Central memory CD8-positive, alpha-beta T cell (primary cell): Measurements from ENCODE around the gene EXOC1L.
A peak's percentile ranks its signal among the peaks of the same experiment; 100 is the strongest.

ENCODE experiments used
- ATAC-seq: fragments of 150-1000 bp; cut with Tn5 transposase; replicated peaks from 2 replicates; pipeline ENCODE4 v1.10.0; 2022; ENCODE audit warnings: mild to moderate bottlenecking, moderate FRiP score, moderate number of reproducible peaks; ENCODE audit not compliant: poor library complexity, severe bottlenecking; ENCODE audit errors: extremely low read depth
- DNase-seq, 2 donors: peaks; one replicate each; pipeline ENCODE4 v3.0.0; 2021; ENCODE audit warnings: low spot score in 2 of 2
- H3K27ac Mint-ChIP-seq: one replicate; pipeline ENCODE4 v1.8.0; 2022; ENCODE audit warnings: low read depth, mild to moderate bottlenecking, moderate library complexity, mixed read lengths
- H3K27me3 Mint-ChIP-seq: one replicate; pipeline ENCODE4 v1.8.0; 2022; ENCODE audit warnings: mixed read lengths
- H3K36me3 Mint-ChIP-seq: one replicate; pipeline ENCODE4 v1.8.0; 2022; ENCODE audit warnings: mild to moderate bottlenecking, moderate library complexity, mixed read lengths; ENCODE audit not compliant: insufficient read depth
- H3K4me1 Mint-ChIP-seq: one replicate; pipeline ENCODE4 v1.8.0; 2022; ENCODE audit warnings: mixed read lengths
- H3K4me3 Mint-ChIP-seq: one replicate; pipeline ENCODE4 v1.8.0; 2022; ENCODE audit warnings: mild to moderate bottlenecking, moderate library complexity, mixed read lengths
- H3K9me3 Mint-ChIP-seq: one replicate; pipeline ENCODE4 v1.8.0; 2022; ENCODE audit warnings: mixed read lengths

The EXOC1L gene

DNA sequence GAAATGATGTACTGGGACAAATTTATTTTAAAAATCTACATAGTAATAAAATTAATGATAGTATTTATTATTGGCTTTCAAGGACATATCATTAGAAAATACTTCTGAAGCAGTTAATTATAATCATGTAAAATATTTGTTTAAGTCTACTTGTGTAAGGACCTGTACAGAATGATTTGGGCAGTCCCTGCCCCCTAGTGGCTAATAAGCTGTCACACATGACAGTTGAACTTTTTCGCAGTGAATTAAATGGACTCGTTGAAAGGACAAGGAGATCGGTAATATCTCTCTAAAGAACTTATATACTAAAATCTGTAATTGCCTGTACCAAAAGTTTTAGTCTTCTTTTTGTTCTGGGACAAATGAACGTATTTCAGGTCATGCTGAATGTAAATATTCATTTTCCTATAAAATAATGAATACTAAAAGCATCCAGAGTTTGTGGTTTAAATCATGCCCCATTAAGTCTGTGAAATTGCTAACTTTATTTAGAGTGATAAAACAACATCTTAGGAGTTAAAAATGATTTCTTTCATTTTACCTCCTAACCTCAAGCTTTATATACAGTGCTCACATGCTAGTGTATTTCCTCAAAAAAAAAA, 47.5 kb downstream of the EXOC1L start:
- H3K4me3 Mint-ChIP-seq = no peak overlapping the region
- peak overlapping the region; percentile 69 for H3K27ac Mint-ChIP-seq
- peaks cover 54% of the 10 kb centered on the region for H3K36me3 Mint-ChIP-seq
- ATAC-seq = peak; percentile 79
- no peaks in the 10 kb centered on the region for H3K27me3 Mint-ChIP-seq
- no peak for DNase-seq
- peaks cover 12% of the 10 kb centered on the region for H3K4me1 Mint-ChIP-seq
- H3K9me3 Mint-ChIP-seq = no peaks in the 10 kb centered on the region

DNA sequence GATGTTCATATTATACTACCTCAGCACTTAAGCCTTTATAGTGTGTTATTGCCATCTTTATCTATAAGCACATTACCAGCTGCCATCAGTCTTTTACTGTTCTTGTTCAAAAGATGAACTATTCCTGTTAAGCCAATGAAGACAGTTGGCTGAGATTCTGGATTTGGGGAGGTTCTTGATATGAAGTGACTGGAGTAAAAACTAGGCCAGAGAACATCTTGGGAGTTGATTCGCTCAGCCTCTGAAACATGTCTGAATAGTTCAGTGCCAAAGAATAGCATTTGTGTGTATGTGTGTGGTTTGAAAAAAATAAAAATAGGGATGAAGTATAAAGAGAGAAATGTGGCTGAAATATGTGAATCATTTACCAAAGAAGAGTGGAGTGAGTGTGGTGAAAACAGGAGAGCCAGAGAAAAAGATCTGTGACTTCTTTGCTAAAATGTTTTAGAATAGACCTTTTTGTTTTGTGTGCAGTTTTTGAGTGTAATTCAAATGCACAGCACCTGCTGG, 49.0 kb downstream of the EXOC1L start:
- no peak for DNase-seq
- Mint-ChIP-seq H3K36me3 (peaks cover 46% of the 10 kb centered on the region), H3K9me3 (no peaks in the 10 kb centered on the region), H3K4me1 (peaks cover 12% of the 10 kb centered on the region), H3K27me3 (no peaks in the 10 kb centered on the region), H3K4me3 (no peak overlapping the region), H3K27ac (no peak overlapping the region)
- no peak for ATAC-seq

DNA sequence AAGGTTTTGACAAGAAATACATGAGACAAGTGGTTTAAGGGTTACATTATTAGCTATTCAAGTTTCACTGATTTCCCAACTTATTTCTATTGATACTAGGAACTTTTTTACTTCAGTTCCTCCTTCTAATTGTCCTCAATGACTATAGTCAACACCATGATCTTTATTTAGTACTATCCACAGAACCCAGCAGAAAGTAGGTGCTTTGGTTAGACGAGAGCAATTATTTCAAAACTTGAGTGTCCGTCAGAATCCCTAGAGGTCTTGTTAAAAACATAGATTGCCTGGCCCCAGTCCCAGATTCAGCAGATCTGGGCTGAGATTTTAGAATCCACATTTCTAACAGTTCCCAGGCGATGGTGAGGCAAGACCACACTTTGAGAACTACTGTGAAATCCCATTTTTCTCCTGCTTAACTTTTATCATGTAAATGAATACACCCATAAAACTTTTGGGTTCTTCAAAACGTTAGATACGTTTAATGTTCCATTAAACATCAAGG, 51.8 kb downstream of the EXOC1L start:
- no peak for DNase-seq
- no peak for ATAC-seq
- Mint-ChIP-seq H3K27ac (no peak overlapping the region), H3K27me3 (no peaks in the 10 kb centered on the region), H3K4me3 (no peak overlapping the region), H3K4me1 (peaks cover 9% of the 10 kb centered on the region), H3K36me3 (peaks cover 46% of the 10 kb centered on the region), H3K9me3 (no peaks in the 10 kb centered on the region)

DNA sequence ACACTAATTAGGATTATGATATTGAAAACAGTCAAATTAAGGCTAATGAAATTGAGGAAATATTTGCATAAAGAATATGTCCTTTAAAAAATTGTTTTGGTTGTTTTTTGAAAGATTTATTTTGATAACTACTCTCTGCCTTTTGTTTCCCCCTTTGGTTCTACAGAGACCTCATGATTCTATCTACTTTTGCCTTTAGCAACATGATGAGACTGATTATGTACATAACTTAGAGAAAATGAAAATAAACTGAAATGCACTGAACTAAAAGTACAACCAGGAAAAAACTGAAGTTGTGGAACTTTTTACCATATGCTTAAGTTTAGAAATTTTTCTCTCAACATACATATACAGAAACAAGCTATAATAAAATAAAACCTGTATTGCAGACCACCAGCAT, 55.2 kb downstream of the EXOC1L start:
- no peaks in the 10 kb centered on the region for H3K4me1 Mint-ChIP-seq
- no peak overlapping the region for H3K27ac Mint-ChIP-seq
- H3K36me3 Mint-ChIP-seq = peaks cover 52% of the 10 kb centered on the region
- DNase-seq (no peak), ATAC-seq (no peak)
- H3K27me3 Mint-ChIP-seq = no peaks in the 10 kb centered on the region
- no peaks in the 10 kb centered on the region for H3K9me3 Mint-ChIP-seq
- no peak overlapping the region for H3K4me3 Mint-ChIP-seq

DNA sequence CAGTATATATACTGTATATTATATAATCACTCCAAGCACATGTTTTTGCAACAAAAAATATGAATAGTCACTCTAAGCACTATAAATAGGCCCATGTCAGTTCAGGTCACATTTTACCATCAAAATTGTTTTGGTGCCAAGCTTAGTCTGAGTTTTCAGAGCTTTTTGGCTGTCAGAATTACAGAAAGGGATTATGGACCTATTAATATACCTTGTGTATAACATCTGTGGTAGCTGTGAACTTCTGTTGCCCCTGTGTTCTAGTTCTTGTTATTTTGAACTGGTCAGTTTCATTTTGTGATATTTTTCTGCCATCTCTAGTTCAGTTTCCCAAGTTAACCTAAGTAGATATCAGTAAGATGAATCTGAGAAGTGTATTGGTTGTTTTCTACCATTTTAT, 56.8 kb downstream of the EXOC1L start:
- ATAC-seq = no peak
- Mint-ChIP-seq H3K27me3 (no peaks in the 10 kb centered on the region), H3K4me1 (no peaks in the 10 kb centered on the region), H3K9me3 (no peaks in the 10 kb centered on the region), H3K36me3 (peaks cover 47% of the 10 kb centered on the region), H3K4me3 (no peak overlapping the region), H3K27ac (no peak overlapping the region)
- DNase-seq = no peak

DNA sequence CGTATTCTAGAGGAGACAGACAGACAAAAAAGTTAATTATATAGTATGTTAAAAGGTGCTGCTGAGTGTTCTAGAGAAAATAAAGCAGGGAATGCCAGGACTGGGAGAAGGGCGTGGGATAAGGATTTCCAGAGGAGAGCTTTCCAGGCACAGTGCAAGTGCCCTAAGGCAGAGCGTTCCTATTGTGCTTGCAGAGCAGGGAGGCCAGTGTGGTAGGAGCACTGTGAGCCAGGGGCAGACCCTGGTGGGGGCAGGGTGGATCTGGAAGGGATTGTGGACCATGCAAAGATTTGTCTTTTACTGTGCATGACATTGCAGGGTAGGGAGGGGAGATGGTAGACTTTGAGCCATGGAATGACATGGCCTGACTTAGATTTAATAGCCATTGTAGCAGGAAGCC, 59.6 kb downstream of the EXOC1L start:
- no peak for ATAC-seq
- Mint-ChIP-seq H3K9me3 (no peaks in the 10 kb centered on the region), H3K4me1 (no peaks in the 10 kb centered on the region), H3K27ac (no peak overlapping the region), H3K36me3 (peaks cover 45% of the 10 kb centered on the region), H3K4me3 (no peak overlapping the region), H3K27me3 (no peaks in the 10 kb centered on the region)
- DNase-seq = no peak

DNA sequence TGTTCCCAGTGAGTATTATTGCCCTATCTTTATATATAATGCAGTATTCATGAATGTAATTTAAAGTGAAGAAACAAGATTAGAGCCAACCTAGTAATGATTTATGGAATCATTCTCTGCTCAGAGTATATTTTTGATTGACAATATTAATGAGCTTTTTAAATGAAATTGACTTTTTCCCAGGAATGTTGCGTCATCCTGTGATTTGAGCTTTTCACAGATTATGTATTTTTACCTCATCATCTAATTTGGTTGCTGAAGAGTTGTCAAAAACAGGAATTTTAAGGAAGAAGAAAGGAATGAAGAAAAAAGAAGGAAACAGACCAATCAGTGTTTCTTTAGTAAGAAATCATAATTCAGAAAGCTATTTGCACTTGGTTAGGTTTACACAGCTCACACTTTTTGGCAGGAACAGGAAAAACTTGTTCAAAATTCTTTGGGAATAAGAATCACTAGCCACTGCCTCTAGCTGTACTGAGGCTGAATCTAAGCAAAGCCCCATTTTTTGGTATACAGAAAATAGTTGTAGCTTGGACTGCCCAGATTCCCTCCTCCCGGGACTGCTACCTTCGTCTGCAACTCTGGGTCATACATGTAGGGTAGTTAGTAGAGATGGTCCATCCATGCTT, 61.2 kb downstream of the EXOC1L start:
- H3K27me3 Mint-ChIP-seq = no peaks in the 10 kb centered on the region
- no peak overlapping the region for H3K27ac Mint-ChIP-seq
- H3K36me3 Mint-ChIP-seq = peaks cover 39% of the 10 kb centered on the region
- H3K4me3 Mint-ChIP-seq = no peak overlapping the region
- no peaks in the 10 kb centered on the region for H3K4me1 Mint-ChIP-seq
- ATAC-seq = no peak
- DNase-seq = no peak
- no peaks in the 10 kb centered on the region for H3K9me3 Mint-ChIP-seq

DNA sequence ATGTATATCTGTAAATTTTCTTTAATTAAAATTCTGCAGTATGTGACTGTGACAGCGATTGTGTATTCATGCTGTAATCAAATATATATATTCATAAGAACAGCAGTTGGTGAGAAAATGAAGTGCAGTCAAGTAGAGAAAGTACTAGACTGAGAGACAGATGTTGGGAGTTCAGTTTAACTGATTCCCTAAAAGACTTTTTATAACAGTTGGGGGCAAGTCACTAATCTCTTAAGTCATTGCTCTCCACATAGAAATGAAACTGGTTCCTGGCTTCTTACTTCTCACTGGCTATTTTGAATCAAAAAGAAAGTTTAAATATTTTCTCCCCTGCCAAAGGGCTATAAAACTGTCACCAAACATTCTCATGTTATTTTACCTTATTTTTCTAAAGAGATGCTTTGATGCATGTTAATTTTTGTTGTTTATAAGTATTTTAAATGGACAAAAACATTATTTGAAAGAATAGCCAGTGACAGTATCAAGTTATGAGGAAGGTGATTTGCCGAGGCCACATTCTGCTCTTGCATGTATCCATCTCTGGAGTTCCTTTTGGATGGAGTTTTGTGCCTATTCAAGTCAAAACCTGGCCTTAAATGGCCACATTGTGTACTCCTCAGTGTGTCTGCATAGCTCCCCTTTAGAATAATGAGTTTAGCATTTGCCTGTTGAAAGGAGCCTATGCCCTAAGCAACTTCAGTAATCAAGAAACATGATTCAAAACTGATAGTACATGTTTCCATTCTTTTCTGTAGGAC, 64.7 kb downstream of the EXOC1L start:
- H3K36me3 Mint-ChIP-seq = peaks cover 25% of the 10 kb centered on the region
- no peaks in the 10 kb centered on the region for H3K9me3 Mint-ChIP-seq
- H3K27me3 Mint-ChIP-seq = no peaks in the 10 kb centered on the region
- DNase-seq (no peak), ATAC-seq (no peak)
- H3K4me3 Mint-ChIP-seq = no peak overlapping the region
- H3K27ac Mint-ChIP-seq = no peak overlapping the region
- H3K4me1 Mint-ChIP-seq = no peaks in the 10 kb centered on the region

DNA sequence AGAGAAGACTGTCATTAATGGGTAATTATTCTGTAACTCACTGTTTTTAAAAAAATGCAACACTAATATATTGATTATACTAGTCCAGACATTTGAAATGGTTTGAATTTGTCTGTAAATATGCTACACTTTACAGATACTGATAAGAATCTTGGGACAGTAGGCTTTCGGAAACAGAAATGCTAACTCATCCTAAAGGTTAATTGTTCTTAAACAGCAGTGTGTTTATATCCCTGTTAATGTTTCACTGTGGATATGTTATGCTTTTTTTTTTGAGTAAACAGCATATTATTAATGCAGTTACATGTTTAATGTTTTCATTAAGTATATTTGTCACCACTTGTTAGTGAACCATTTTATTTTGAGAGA, 65.2 kb downstream of the EXOC1L start:
- Mint-ChIP-seq H3K9me3 (no peaks in the 10 kb centered on the region), H3K27ac (no peak overlapping the region), H3K4me3 (no peak overlapping the region), H3K27me3 (no peaks in the 10 kb centered on the region), H3K36me3 (peaks cover 26% of the 10 kb centered on the region), H3K4me1 (no peaks in the 10 kb centered on the region)
- ATAC-seq (no peak), DNase-seq (no peak)
